ENCODE results near the gene CCL3. TPM values are rescaled to one million over a fixed set of nuclear protein-coding genes. Genes with fewer than 3 reads are reported as not detected.
"Not testable (repeated sequence)": the region's sequence is repeated elsewhere in the genome, so short reads cannot be mapped to it uniquely, and the experiment has no call there.

Gene CCL3
- total and polyA plus RNA-seq, 2 of the 4 experiments (the other 2 are of a cell fraction) = not detected

- H2BK120ac ChIP-seq (ENCODE audit: low read depth, low read length); H4K8ac ChIP-seq (ENCODE audit: low read depth in 2 of 2, low read length in 2 of 2); H2BK20ac ChIP-seq (ENCODE audit: low read depth, low read length); H2AK9ac ChIP-seq (replicated peaks; ENCODE audit: low read depth, low read length, poor library complexity); H3K36me3 ChIP-seq (ENCODE audit: control insufficient read depth, insufficient read depth, low read length); H3K27ac ChIP-seq (ENCODE audit: insufficient read depth, low read length); H3K4me2 ChIP-seq (ENCODE audit: low read depth, low read length); H3K4me1 ChIP-seq (ENCODE audit: control insufficient read depth, insufficient read depth, low read length); dilution Hi-C loops (cut with HindIII; ENCODE audit: low sequenced_read_pairs, unreplicated experiment); POLR2A ChIA-PET (ENCODE audit: unreplicated experiment); H3K4ac ChIP-seq (ENCODE audit: low read depth, low read length); H4K20me1 ChIP-seq (ENCODE audit: insufficient read depth, low read length); H4K5ac ChIP-seq (ENCODE audit: low read depth, low read length); H4K91ac ChIP-seq (ENCODE audit: insufficient read depth, low read depth, low read length); H3K9me1 ChIP-seq (ENCODE audit: insufficient read depth, low read length); H2BK15ac ChIP-seq (ENCODE audit: low read depth, low read length); H2AFZ ChIP-seq (replicated peaks; ENCODE audit: low read length, poor library complexity); H3K27me3 ChIP-seq (ENCODE audit: control insufficient read depth, insufficient read depth, low read length); intact Hi-C loops (cut with micrococcal nuclease); H3K14ac ChIP-seq (replicated peaks; ENCODE audit: low read depth, low read length); H3K9me3 ChIP-seq (ENCODE audit: control insufficient read depth, insufficient read depth, low read length); DNase-seq; H3K4me3 ChIP-seq (ENCODE audit: insufficient read depth, low read depth, low read length); ATAC-seq (ENCODE audit: low read depth); H2BK5ac ChIP-seq (ENCODE audit: low read depth, low read length, poor library complexity, severe bottlenecking); BruUV-seq (replicated peaks); H3K79me1 ChIP-seq (ENCODE audit: low read depth in 1 of 2, low read length in 2 of 2); H3K9ac ChIP-seq (ENCODE audit: low read depth, low read length); H2AK5ac ChIP-seq (ENCODE audit: low read depth, low read length); H3K23ac ChIP-seq (ENCODE audit: low read depth, low read length); in situ Hi-C loops (cut with MboI; ENCODE audit: low sequenced_read_pairs); H3K56ac ChIP-seq (ENCODE audit: extremely low read depth, insufficient read depth, low read length); H3K18ac ChIP-seq (ENCODE audit: low read depth, low read length); CTCF ChIA-PET: not testable (repeated sequence)
- 29% methylated on average over 3 of the region's 8 CpGs; no CpG with 5 or more reads in 1 of the 2 experiments for WGBS, 2 experiments (ENCODE audit: extremely low coverage in 2 of 2, insufficient read length in 1 of 2)
Measured at GRCh38 chr17:36082482-36083120, 7.3 kb downstream of the CCL3 start.

- BruUV-seq (replicated peaks); DNase-seq; H3K79me1 ChIP-seq (ENCODE audit: low read depth in 1 of 2, low read length in 2 of 2); H4K20me1 ChIP-seq (ENCODE audit: insufficient read depth, low read length); H2AK5ac ChIP-seq (ENCODE audit: low read depth, low read length); H3K14ac ChIP-seq (replicated peaks; ENCODE audit: low read depth, low read length); H3K4me3 ChIP-seq (ENCODE audit: insufficient read depth, low read depth, low read length); POLR2A ChIA-PET (ENCODE audit: unreplicated experiment); CTCF ChIA-PET; dilution Hi-C loops (cut with HindIII; ENCODE audit: low sequenced_read_pairs, unreplicated experiment); H3K56ac ChIP-seq (ENCODE audit: extremely low read depth, insufficient read depth, low read length); H2BK5ac ChIP-seq (ENCODE audit: low read depth, low read length, poor library complexity, severe bottlenecking); intact Hi-C loops (cut with micrococcal nuclease); H2BK15ac ChIP-seq (ENCODE audit: low read depth, low read length); H3K9me3 ChIP-seq (ENCODE audit: control insufficient read depth, insufficient read depth, low read length); H3K4me1 ChIP-seq (ENCODE audit: control insufficient read depth, insufficient read depth, low read length); H3K9me1 ChIP-seq (ENCODE audit: insufficient read depth, low read length); H3K27ac ChIP-seq (ENCODE audit: insufficient read depth, low read length); H4K91ac ChIP-seq (ENCODE audit: insufficient read depth, low read depth, low read length); H3K4ac ChIP-seq (ENCODE audit: low read depth, low read length); H4K5ac ChIP-seq (ENCODE audit: low read depth, low read length); H2AK9ac ChIP-seq (replicated peaks; ENCODE audit: low read depth, low read length, poor library complexity); ATAC-seq (ENCODE audit: low read depth); H3K27me3 ChIP-seq (ENCODE audit: control insufficient read depth, insufficient read depth, low read length); H3K23ac ChIP-seq (ENCODE audit: low read depth, low read length); H3K4me2 ChIP-seq (ENCODE audit: low read depth, low read length); H3K36me3 ChIP-seq (ENCODE audit: control insufficient read depth, insufficient read depth, low read length); H3K9ac ChIP-seq (ENCODE audit: low read depth, low read length); H4K8ac ChIP-seq (ENCODE audit: low read depth in 2 of 2, low read length in 2 of 2); H2BK20ac ChIP-seq (ENCODE audit: low read depth, low read length); H2BK120ac ChIP-seq (ENCODE audit: low read depth, low read length); in situ Hi-C loops (cut with MboI; ENCODE audit: low sequenced_read_pairs); H3K18ac ChIP-seq (ENCODE audit: low read depth, low read length); H2AFZ ChIP-seq (replicated peaks; ENCODE audit: low read length, poor library complexity): not testable (repeated sequence)
- no CpG with 5 or more reads among the region's 5 CpGs for WGBS, 2 experiments (ENCODE audit: extremely low coverage in 2 of 2, insufficient read length in 1 of 2)
Measured at GRCh38 chr17:36081681-36082471, 8.1 kb downstream of the CCL3 start.
